ENCODE results near the gene CEACAM16. TPM values are rescaled to one million over a fixed set of nuclear protein-coding genes. Genes with fewer than 3 reads are reported as not detected.

CEACAM16 gene
- total RNA-seq, 4 donors from 2014 or later: not detected

DNA sequence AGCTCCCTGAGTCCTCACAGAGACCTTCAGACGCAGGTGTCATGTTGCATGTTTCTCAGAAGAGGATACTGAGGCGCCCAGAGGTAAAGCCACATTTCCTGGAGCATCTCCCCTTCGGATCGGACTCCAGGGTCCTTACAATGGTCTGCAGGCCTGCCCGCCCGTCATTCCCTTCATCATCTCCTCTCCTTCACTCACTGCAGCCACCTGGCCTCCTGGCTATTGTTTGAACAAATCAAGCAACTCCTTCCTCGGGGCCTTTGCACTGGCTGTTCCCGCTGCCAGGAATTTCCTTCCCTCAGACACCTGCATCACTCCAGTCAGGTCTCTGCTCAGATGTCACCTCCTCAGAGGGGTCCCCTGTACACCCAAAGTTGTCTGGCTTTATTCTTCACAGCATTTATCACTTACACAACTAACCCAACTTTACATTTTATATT, 20.3 kb downstream of the CEACAM16 start:
- TF ChIP-seq, protein P1, sequence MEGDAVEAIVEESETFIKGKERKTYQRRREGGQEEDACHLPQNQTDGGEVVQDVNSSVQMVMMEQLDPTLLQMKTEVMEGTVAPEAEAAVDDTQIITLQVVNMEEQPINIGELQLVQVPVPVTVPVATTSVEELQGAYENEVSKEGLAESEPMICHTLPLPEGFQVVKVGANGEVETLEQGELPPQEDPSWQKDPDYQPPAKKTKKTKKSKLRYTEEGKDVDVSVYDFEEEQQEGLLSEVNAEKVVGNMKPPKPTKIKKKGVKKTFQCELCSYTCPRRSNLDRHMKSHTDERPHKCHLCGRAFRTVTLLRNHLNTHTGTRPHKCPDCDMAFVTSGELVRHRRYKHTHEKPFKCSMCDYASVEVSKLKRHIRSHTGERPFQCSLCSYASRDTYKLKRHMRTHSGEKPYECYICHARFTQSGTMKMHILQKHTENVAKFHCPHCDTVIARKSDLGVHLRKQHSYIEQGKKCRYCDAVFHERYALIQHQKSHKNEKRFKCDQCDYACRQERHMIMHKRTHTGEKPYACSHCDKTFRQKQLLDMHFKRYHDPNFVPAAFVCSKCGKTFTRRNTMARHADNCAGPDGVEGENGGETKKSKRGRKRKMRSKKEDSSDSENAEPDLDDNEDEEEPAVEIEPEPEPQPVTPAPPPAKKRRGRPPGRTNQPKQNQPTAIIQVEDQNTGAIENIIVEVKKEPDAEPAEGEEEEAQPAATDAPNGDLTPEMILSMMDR (IDR thresholded peaks at IDR 0.05; ENCODE audit: low read depth): no peak

DNA sequence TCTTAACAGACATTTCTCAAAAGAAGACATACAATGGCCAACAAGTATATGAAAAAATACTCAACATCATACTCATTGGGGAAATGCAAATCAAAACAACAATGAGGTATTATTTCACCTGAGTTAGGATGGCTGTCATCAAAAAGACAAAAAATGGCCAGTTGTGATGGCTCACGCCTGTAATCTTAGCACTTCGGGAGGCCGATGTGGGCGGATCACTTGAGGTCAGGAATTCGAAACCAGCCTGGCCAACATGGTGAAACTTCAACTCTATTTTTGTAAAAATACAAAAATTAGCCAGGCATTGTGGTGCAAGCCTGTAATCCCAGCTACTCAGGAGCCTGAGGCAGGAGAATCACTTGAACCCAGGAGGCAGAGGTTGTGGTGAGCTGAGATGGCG, 22.0 kb downstream of the CEACAM16 start:
- TF ChIP-seq, protein P1 (IDR thresholded peaks at IDR 0.05; ENCODE audit: low read depth): no peak

DNA sequence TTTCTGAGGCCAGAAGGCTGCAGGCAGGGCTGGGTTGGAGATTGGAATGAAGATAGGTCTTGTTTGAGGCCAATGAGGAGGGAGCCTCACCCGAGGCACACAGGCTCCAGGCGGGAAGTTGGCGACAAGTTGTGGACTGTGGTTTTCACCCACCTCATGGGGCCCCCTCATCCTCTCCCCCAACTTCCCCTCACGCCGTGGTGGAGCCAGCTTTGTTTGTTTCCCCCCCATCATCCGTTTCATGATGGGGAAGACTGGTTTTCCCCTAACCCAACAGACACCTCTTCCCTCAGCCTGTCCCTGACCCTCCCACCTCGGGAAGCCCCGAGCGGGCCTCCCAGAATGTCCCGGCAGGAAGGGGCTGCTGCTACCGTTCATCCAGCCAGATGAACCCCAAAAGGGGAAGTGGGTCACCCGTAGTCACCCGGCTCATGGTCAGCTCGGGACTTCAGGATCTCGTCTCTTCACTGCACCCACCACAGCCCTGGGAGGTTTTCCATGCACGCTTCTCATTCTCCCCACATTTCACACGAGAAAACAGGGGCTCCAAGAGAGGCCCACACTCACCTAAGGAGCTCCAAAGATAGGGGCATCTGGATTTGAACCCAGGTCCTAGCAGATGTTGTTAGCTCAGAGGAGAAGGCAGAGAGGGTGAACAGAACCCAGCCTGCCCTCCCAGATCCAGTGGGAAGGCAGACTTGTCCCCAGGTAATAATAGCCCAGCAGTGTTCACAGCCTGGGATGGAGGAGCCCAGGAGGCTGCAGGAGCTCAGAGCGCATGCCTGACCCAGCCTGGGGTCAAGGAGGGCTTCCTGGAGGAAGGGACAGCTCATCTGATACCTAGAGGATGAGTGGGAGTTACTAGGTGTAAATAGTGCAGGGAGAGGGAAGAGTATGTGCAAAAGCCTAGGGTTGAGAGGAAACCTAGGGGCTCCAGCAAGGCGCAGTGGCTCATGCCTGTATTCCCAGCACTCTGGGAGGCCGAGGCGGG, 23.5 kb downstream of the CEACAM16 start:
- TF ChIP-seq, protein P1 (IDR thresholded peaks at IDR 0.05; ENCODE audit: low read depth): no peak

DNA sequence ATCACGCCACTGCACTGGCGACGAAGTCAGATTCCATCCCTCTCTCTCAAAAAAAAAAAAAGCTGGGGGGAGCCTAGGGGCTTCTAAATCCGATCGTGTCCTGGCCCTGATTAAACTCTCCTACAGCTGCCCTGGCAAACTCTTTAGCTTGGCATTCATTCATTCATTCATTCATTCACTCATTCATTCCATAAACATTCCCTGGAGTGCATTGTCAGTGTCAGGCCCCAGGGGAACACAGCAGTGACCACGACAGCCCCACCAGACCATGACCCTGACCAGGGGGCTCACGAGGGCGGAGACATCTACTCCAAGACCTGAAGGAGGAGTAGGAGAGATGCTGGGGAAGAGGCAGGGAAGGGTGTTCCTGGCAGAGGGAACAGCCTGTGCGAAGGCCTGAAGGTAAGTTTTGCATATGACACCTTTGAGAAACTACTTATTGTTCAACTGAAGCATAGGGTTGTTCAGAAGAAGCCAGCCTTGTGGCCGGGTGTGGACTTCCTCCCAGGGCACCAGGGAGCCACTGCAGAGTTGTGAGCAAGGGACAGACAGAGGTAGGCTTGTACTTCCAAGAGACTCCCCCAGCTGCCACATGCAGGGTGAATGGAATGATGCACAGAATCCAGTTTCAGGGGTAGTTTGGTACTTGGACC, 24.5 kb downstream of the CEACAM16 start:
- TF ChIP-seq, protein P1 (IDR thresholded peaks at IDR 0.05; ENCODE audit: low read depth): no peak

DNA sequence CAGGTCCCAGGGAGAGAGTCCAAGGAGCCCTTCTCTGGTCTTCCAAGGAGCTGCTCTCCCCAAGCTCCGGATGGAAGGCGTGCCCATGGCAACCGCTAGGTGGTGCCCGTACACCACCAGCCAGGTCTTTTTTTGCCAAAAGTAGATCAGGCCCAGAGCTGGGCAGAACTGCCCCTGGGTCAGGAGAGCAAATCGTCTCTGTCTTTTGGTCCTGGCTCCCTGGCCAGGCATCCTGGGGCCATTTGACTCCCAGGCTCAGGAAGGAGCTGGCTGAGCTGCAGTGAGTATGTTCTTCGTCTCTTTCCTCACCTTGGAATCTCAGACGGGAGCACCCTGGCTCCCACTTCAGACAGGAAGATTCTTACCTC, 25.0 kb downstream of the CEACAM16 start:
- TF ChIP-seq, protein P1 (IDR thresholded peaks at IDR 0.05; ENCODE audit: low read depth): no peak

DNA sequence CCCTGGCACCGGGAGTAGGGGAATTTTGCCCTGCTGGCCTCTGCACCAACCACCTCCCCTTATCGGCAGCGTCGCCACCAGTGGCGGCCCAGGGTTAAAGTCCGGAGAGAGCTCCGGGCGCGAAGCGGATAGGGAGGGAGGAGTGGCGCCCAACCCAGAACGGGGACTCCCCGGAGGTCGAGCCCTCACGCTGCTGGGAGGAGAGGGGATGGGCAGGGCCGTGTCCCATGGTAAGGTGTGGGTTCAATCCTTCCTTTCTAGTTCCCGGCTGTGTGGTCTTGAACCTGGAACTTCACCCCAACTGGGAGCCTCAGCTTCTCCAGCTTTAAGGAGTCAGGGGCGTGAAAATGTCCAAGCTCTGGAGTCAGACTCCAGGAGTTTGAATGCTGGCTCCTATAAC, 26.3 kb downstream of the CEACAM16 start:
- TF ChIP-seq, protein P1 (IDR thresholded peaks at IDR 0.05; ENCODE audit: low read depth): no peak

DNA sequence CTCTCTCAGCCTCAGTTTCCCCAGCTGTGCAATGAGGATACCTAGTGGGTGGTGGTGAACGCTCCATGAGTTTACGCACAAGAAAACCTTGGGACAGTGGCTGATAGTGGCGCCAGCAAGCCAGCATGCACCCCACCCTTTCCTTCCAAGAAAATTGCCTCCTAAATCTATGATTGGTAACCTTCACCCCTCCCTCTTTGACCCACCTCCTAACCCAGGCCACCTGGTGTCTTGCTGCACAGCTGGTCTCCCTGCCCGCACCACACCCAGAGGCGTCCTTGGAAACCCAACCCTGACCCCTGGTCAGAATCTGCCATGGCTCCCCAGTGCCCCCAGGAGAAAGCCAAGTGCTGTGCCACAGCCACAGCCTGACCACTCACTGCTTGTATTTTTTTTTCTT, 26.7 kb downstream of the CEACAM16 start:
- TF ChIP-seq, protein P1 (IDR thresholded peaks at IDR 0.05; ENCODE audit: low read depth): no peak

Data from subcutaneous adipose tissue (tissue), 4 donors.